CD14-positive monocyte (primary cell): Measurements from ENCODE around the gene NECAB3. TPM values are rescaled to one million over a fixed set of nuclear protein-coding genes. Genes with fewer than 3 reads are reported as not detected.

Experiments
- DNase-seq, 3 donors: peaks; one replicate each; pipeline ENCODE4 v3.0.0-alpha.2; 2011 to 2022
- H2AFZ ChIP-seq: 2 replicates; pipeline ENCODE4 v1.6.0; 2012; ENCODE audit warnings: mild to moderate bottlenecking, low read depth, low read length, inconsistent platforms; ENCODE audit not compliant: insufficient read depth, poor library complexity, severe bottlenecking
- H3K27ac ChIP-seq, 2 donors: 1 replicate in 1 of 2; 2 replicates in 1 of 2; pipeline ENCODE4 v1.5.1; 2012 to 2013; ENCODE audit warnings: low read length in 2 of 2, control low read depth in 1 of 2, inconsistent platforms in 1 of 2, low read depth in 1 of 2, mild to moderate bottlenecking in 1 of 2
- H3K27me3 ChIP-seq, 2 donors: one replicate each; pipeline versions ENCODE4 v1.6.0 to v1.6.1; 2011 to 2013; ENCODE audit warnings: low read length in 2 of 2; ENCODE audit not compliant: control insufficient read depth in 2 of 2, insufficient read depth in 2 of 2
- H3K36me3 ChIP-seq, 2 donors: replicated peaks in 1 of 2; 1 replicate in 1 of 2; 2 replicates in 1 of 2; pipeline versions ENCODE4 v1.5.1 to v1.6.1; 2012 to 2013; ENCODE audit warnings: low read length in 2 of 2, control low read depth in 1 of 2, inconsistent platforms in 1 of 2, mild to moderate bottlenecking in 1 of 2; ENCODE audit not compliant: insufficient read depth in 2 of 2, control insufficient read depth in 1 of 2
- H3K4me1 ChIP-seq, 2 donors: 1 replicate in 1 of 2; 2 replicates in 1 of 2; pipeline versions ENCODE4 v1.5.1 to v1.6.1; 2012 to 2013; ENCODE audit warnings: low read length in 2 of 2, control low read depth in 1 of 2, inconsistent platforms in 1 of 2, mild to moderate bottlenecking in 1 of 2, moderate library complexity in 1 of 2; ENCODE audit not compliant: insufficient read depth in 2 of 2, control insufficient read depth in 1 of 2
- H3K4me2 ChIP-seq: replicated peaks from 2 replicates; pipeline ENCODE3; 2012; ENCODE audit warnings: low read length, moderate library complexity, mild to moderate bottlenecking; ENCODE audit not compliant: poor library complexity, severe bottlenecking; ENCODE audit errors: extremely low read depth
- H3K4me3 ChIP-seq, 3 experiments: fragments of 200-600 bp in 1 of 3; sonication (generic) in 1 of 3; replicated peaks in 1 of 3; 1 replicate in 2 of 3; 2 replicates in 1 of 3; pipeline ENCODE4 v1.5.1; 2011 to 2013; ENCODE audit warnings: low read length in 3 of 3, mild to moderate bottlenecking in 3 of 3, control low read depth in 2 of 3, low read depth in 2 of 3, inconsistent platforms in 1 of 3, moderate library complexity in 1 of 3
- H3K79me2 ChIP-seq: 2 replicates; pipeline ENCODE4 v1.6.0; 2012; ENCODE audit warnings: mild to moderate bottlenecking, control low read depth, inconsistent platforms, low read length, moderate library complexity; ENCODE audit not compliant: insufficient read depth
- H3K9ac ChIP-seq: 2 replicates; pipeline ENCODE4 v1.6.0; 2017; ENCODE audit warnings: low read length, mild to moderate bottlenecking; ENCODE audit not compliant: insufficient read depth, poor library complexity, severe bottlenecking
- H3K9me3 ChIP-seq, 2 donors: replicated peaks in 1 of 2; 1 replicate in 1 of 2; 2 replicates in 1 of 2; pipeline versions ENCODE4 v1.5.1 to v1.6.1; 2012 to 2013; ENCODE audit warnings: low read length in 2 of 2, control low read depth in 1 of 2; ENCODE audit not compliant: control insufficient read depth in 1 of 2, insufficient read depth in 1 of 2
- H4K20me1 ChIP-seq: 2 replicates; pipeline ENCODE4 v1.6.0; 2012; ENCODE audit warnings: mild to moderate bottlenecking, low read length, control low read depth, moderate library complexity; ENCODE audit not compliant: insufficient read depth
- H3K27ac Mint-ChIP-seq, 7 donors: one replicate each; pipeline ENCODE4 v1.8.0; 2020; ENCODE audit warnings: mild to moderate bottlenecking in 7 of 7, mixed read lengths in 7 of 7, moderate library complexity in 6 of 7, inconsistent platforms in 2 of 7
- H3K27me3 Mint-ChIP-seq, 3 donors: one replicate each; pipeline ENCODE4 v1.8.0; 2021 to 2022; ENCODE audit warnings: low read depth in 3 of 3, mild to moderate bottlenecking in 3 of 3, mixed read lengths in 3 of 3, moderate library complexity in 3 of 3, inconsistent platforms in 1 of 3
- H3K36me3 Mint-ChIP-seq, 2 donors: one replicate each; pipeline ENCODE4 v1.8.0; 2020; ENCODE audit warnings: mixed read lengths in 2 of 2, inconsistent platforms in 1 of 2, mild to moderate bottlenecking in 1 of 2
- H3K4me1 Mint-ChIP-seq: one replicate; pipeline ENCODE4 v1.8.0; 2020; ENCODE audit warnings: mild to moderate bottlenecking, mixed read lengths
- H3K4me3 Mint-ChIP-seq, 2 donors: one replicate each; pipeline ENCODE4 v1.8.0; 2020; ENCODE audit warnings: mild to moderate bottlenecking in 2 of 2, mixed read lengths in 2 of 2, moderate library complexity in 1 of 2
- H3K9me3 Mint-ChIP-seq, 7 donors: one replicate each; pipeline ENCODE4 v1.8.0; 2020 to 2022; ENCODE audit warnings: mixed read lengths in 7 of 7, mild to moderate bottlenecking in 6 of 7, moderate library complexity in 6 of 7, inconsistent platforms in 2 of 7
- WGBS: methylation state at CpG from one replicate; pipeline ENCODE4 v1.1.5; 2013; ENCODE audit warnings: missing lambda C conversion rate; ENCODE audit not compliant: insufficient coverage; 5-methylcytosine and 5-hydroxymethylcytosine counted together
- intact Hi-C, 2 donors: fragments of 100-400 bp; cut with micrococcal nuclease; formaldehyde crosslinking; loops; one replicate each; pipeline versions ENCODE4 v1.15.0 to v1.15.1; 2023
- polyA plus RNA-seq, 3 donors: library from polyadenylated mRNA; depleted of rRNA in 1 of 3; unstranded in 2 of 3; stranded (reverse) in 1 of 3; fragments of 300-500 nt in 2 of 3; fragments of >200 nt in 1 of 3; fragmentation: Illumina TruSeq in 2 of 3; gene quantifications; 1 replicate in 2 of 3; 2 replicates in 1 of 3; pipeline ENCODE4 v1.2.3, GENCODE V29; 2012 to 2021
- TF ChIP-seq, protein P1 (sequence below): fragments of 200-600 bp; IDR thresholded peaks from one replicate; pipeline ENCODE4 v1.8.0; 2022; ENCODE audit warnings: antibody characterized with exemption, mild to moderate bottlenecking

The NECAB3 gene
- polyA plus RNA-seq, 3 donors: 1.3 to 12.8 (median 1.8) TPM

DNA sequence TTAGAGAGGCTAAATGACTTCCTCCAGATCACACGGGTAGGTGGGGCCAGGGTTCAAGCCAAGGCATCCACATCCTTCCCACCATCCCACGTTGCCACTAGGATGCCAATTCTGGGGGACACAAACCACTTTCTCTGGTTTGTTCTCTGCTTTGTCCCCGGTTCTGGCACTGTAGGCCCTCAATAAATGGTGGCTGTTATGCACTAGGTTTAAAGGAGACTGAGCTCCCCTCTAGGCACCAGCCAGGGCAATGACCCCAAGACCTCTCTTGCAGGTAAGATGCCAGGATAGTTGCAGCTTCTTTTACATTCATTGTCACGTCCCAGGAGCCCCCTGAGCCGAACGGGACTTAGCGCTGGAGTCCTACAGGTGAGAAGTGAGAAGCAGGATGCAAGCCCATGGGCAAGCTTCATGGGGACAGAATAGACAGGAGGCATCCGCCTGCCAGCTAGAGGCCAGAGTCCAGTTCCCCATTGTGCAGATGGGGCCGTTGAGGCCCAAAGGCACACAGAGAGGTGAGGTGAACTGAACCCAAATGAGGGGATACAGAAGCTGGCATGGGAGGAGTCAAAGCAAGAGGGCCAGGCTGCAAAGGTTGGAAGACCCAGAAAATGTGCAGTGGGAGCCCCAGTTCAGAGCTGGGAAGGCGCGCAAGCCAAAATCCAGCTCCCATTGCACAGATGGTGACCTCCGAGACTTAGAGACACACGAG, 45.2 kb upstream of the NECAB3 start:
- DNase-seq: peak in 1 of 3 donors; percentile 11
- Mint-ChIP-seq H3K9me3 (peaks cover 0 to 4% (median 0%) of the 10 kb centered on the region in 7 donors), H3K4me3 (peak overlapping the region; percentile 91 to 96), H3K27me3 (peaks cover 0 to 4% (median 3%) of the 10 kb centered on the region in 3 donors), H3K27ac (peak overlapping the region; percentile 85 to 95 (median 88)), H3K36me3 (peaks cover 5 to 8% of the 10 kb centered on the region in 2 donors), H3K4me1 (peaks cover 37% of the 10 kb centered on the region)
- intact Hi-C loops: no loop called here
- Histone ChIP-seq H2AFZ (peak overlapping the region; percentile 97), H3K36me3 (peaks cover 4 to 5% of the 10 kb centered on the region in 2 donors), H3K27me3 (no peaks in the 10 kb centered on the region), H3K79me2 (peaks cover 22% of the 10 kb centered on the region), H3K4me1 (peaks cover 16 to 25% of the 10 kb centered on the region in 2 donors), H3K9ac (peak overlapping the region; percentile 79), H3K4me2 (peak overlapping the region; percentile 70), H3K27ac (peak overlapping the region; percentile 60 to 84), H4K20me1 (no peaks in the 10 kb centered on the region), H3K9me3 (no peaks in the 10 kb centered on the region), H3K4me3 (peak overlapping the region; percentile 60 to 90 (median 79))
- 54% methylated on average over 10 of the region's 13 CpGs for WGBS
- TF ChIP-seq, protein P1, sequence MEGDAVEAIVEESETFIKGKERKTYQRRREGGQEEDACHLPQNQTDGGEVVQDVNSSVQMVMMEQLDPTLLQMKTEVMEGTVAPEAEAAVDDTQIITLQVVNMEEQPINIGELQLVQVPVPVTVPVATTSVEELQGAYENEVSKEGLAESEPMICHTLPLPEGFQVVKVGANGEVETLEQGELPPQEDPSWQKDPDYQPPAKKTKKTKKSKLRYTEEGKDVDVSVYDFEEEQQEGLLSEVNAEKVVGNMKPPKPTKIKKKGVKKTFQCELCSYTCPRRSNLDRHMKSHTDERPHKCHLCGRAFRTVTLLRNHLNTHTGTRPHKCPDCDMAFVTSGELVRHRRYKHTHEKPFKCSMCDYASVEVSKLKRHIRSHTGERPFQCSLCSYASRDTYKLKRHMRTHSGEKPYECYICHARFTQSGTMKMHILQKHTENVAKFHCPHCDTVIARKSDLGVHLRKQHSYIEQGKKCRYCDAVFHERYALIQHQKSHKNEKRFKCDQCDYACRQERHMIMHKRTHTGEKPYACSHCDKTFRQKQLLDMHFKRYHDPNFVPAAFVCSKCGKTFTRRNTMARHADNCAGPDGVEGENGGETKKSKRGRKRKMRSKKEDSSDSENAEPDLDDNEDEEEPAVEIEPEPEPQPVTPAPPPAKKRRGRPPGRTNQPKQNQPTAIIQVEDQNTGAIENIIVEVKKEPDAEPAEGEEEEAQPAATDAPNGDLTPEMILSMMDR: no peak

DNA sequence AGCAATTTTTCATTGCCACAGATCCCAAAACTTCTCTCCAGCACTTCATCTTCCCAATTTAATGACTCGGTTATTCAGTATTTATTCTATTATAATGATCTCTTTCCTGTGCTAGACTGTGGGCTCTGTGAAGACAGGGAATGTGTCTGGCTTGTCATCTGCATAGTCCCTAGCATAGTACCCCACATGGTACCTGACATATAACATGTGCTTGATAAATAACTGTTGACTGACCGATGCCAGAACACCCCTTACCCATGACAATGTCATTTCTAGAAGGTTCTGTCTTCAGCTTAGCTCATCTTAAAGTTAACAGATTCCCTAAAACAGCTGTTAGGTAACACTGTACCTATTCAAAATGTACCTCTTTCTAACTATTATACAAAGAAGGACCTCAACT, 42.3 kb upstream of the NECAB3 start:
- Histone ChIP-seq H3K27me3 (no peaks in the 10 kb centered on the region), H3K4me3 (no peak overlapping the region), H3K4me2 (no peak overlapping the region), H3K4me1 (peaks cover 10 to 17% of the 10 kb centered on the region in 2 donors), H3K9ac (no peak overlapping the region), H2AFZ (no peak overlapping the region), H3K79me2 (peaks cover 22% of the 10 kb centered on the region), H3K36me3 (peaks cover 28 to 33% of the 10 kb centered on the region in 2 donors), H3K27ac (peak overlapping the region in 1 of 2 donors; percentile 5), H3K9me3 (no peaks in the 10 kb centered on the region), H4K20me1 (no peaks in the 10 kb centered on the region)
- no peak for DNase-seq
- Mint-ChIP-seq H3K4me1 (peaks cover 25% of the 10 kb centered on the region), H3K36me3 (peaks cover 32 to 37% of the 10 kb centered on the region in 2 donors), H3K27me3 (peaks cover 0 to 4% (median 2%) of the 10 kb centered on the region in 3 donors), H3K9me3 (peaks cover 0 to 4% (median 0%) of the 10 kb centered on the region in 7 donors), H3K27ac (no peak overlapping the region), H3K4me3 (no peak overlapping the region)
- WGBS: no CpG with 5 or more reads among the region's 2 CpGs
- TF ChIP-seq, protein P1: no peak
- intact Hi-C loops: no loop called here
